Fibroblast of lung (primary cell): Measurements from ENCODE around the gene CUEDC1.

Experiments used
- CTCF ChIP-seq, 2 donors: IDR thresholded peaks in 1 of 2; conservative IDR thresholded peaks in 1 of 2; 1 replicate in 1 of 2; 2 replicates in 1 of 2; pipeline ENCODE4 v1.5.1; 2011 to 2012; ENCODE audit warnings: low read length in 2 of 2, control low read depth in 1 of 2, inconsistent platforms in 1 of 2, low read depth in 1 of 2, mild to moderate bottlenecking in 1 of 2
- EZH2 ChIP-seq: IDR thresholded peaks from 2 replicates; pipeline ENCODE4 v1.5.1; 2012; ENCODE audit warnings: low read length, control low read depth, mild to moderate bottlenecking; ENCODE audit errors: missing control alignments

- TF ChIP-seq CTCF (conservative IDR thresholded peaks at IDR 0.05 in 1 of 2, IDR thresholded peaks at IDR 0.05 in 1 of 2; ENCODE audit: low read depth in 1 of 2, low read length in 2 of 2) (no peak), EZH2 (no peak)
Measured at GRCh38 chr17:57856792-57857620, 98.2 kb downstream of the CUEDC1 start.
